ENCODE measurements around the gene HECW1.

HECW1 gene

GRCh38 chr7:43148161-43148731 lies 35.8 kb downstream of the HECW1 start:
- no peak for DNase-seq (ENCODE audit: low read depth)

GRCh38 chr7:43151076-43151475 lies 38.6 kb downstream of the HECW1 start:
- no peak for DNase-seq (ENCODE audit: low read depth)

- DNase-seq (ENCODE audit: low read depth) = no peak
Observed at GRCh38 chr7:43152696-43153095, 40.2 kb downstream of the HECW1 start.

- no peak for DNase-seq (ENCODE audit: low read depth)
Observed at GRCh38 chr7:43155636-43156035, 43.2 kb downstream of the HECW1 start.

- DNase-seq (ENCODE audit: low read depth) = no peak
Observed at GRCh38 chr7:43163885-43164284, 51.4 kb downstream of the HECW1 start.

GRCh38 chr7:43164757-43165156 lies 52.3 kb downstream of the HECW1 start:
- peak; percentile 89 for DNase-seq (ENCODE audit: low read depth)

GRCh38 chr7:43166686-43167085 lies 54.2 kb downstream of the HECW1 start:
- DNase-seq (ENCODE audit: low read depth) = no peak

GRCh38 chr7:43169076-43169475 lies 56.6 kb downstream of the HECW1 start:
- no peak for DNase-seq (ENCODE audit: low read depth)

- no peak for DNase-seq (ENCODE audit: low read depth)
Observed at GRCh38 chr7:43170571-43170970, 58.1 kb downstream of the HECW1 start.

- no peak for DNase-seq (ENCODE audit: low read depth)
Observed at GRCh38 chr7:43175570-43176200, 63.2 kb downstream of the HECW1 start.

GRCh38 chr7:43179393-43179792 lies 66.9 kb downstream of the HECW1 start:
- DNase-seq (ENCODE audit: low read depth) = no peak

GRCh38 chr7:43192806-43193460 lies 80.5 kb downstream of the HECW1 start:
- no peak for DNase-seq (ENCODE audit: low read depth)

- no peak for DNase-seq (ENCODE audit: low read depth)
Observed at GRCh38 chr7:43193893-43194292, 81.4 kb downstream of the HECW1 start.

- no peak for DNase-seq (ENCODE audit: low read depth)
Observed at GRCh38 chr7:43195256-43195655, 82.8 kb downstream of the HECW1 start.

GRCh38 chr7:43195768-43196167 lies 83.3 kb downstream of the HECW1 start:
- DNase-seq (ENCODE audit: low read depth) = no peak

GRCh38 chr7:43196379-43196778 lies 83.9 kb downstream of the HECW1 start:
- no peak for DNase-seq (ENCODE audit: low read depth)

GRCh38 chr7:43198016-43198415 lies 85.6 kb downstream of the HECW1 start:
- no peak for DNase-seq (ENCODE audit: low read depth)

- no peak for DNase-seq (ENCODE audit: low read depth)
Observed at GRCh38 chr7:43198599-43199090, 86.2 kb downstream of the HECW1 start.

GRCh38 chr7:43199371-43200160 lies 87.1 kb downstream of the HECW1 start:
- peak; percentile 14 for DNase-seq (ENCODE audit: low read depth)

- DNase-seq (ENCODE audit: low read depth) = peak; percentile 34
Observed at GRCh38 chr7:43201912-43202311, 89.5 kb downstream of the HECW1 start.

GRCh38 chr7:43204081-43204480 lies 91.6 kb downstream of the HECW1 start:
- peak; percentile 79 for DNase-seq (ENCODE audit: low read depth)

- DNase-seq (ENCODE audit: low read depth) = no peak
Observed at GRCh38 chr7:43205171-43205795, 92.8 kb downstream of the HECW1 start.
